ENCODE measurements around the gene SRSF12.
A peak's percentile ranks its signal among the peaks of the same experiment; 100 is the strongest.

The SRSF12 gene

GRCh38 chr6:89073840-89074239 is 44.0 kb downstream of the SRSF12 start:
- no peak for DNase-seq (ENCODE audit: low read depth in 2 of 2)
- H3K4me3 ChIP-seq (replicated peaks in 1 of 2; ENCODE audit: low read depth in 2 of 2, low read length in 2 of 2): no peak overlapping the region
- TF ChIP-seq CTCF (IDR thresholded peaks at IDR 0.05; ENCODE audit: low read depth, low read length): no peak

- TF ChIP-seq CTCF (IDR thresholded peaks at IDR 0.05; ENCODE audit: low read depth, low read length): no peak
- DNase-seq (ENCODE audit: low read depth in 2 of 2): peak; percentile 58 to 89
- H3K4me3 ChIP-seq (replicated peaks in 1 of 2; ENCODE audit: low read depth in 2 of 2, low read length in 2 of 2): no peak overlapping the region
Measured at GRCh38 chr6:89073014-89073620, 44.8 kb downstream of the SRSF12 start.

- DNase-seq (ENCODE audit: low read depth in 2 of 2): no peak
- H3K4me3 ChIP-seq (replicated peaks in 1 of 2; ENCODE audit: low read depth in 2 of 2, low read length in 2 of 2): no peak overlapping the region
- TF ChIP-seq CTCF (IDR thresholded peaks at IDR 0.05; ENCODE audit: low read depth, low read length): no peak
Measured at GRCh38 chr6:89071036-89071435, 46.8 kb downstream of the SRSF12 start.

GRCh38 chr6:89069536-89070163 is 48.2 kb downstream of the SRSF12 start:
- no peak for DNase-seq (ENCODE audit: low read depth in 2 of 2)
- TF ChIP-seq CTCF (IDR thresholded peaks at IDR 0.05; ENCODE audit: low read depth, low read length): no peak
- H3K4me3 ChIP-seq (replicated peaks in 1 of 2; ENCODE audit: low read depth in 2 of 2, low read length in 2 of 2): no peak overlapping the region

GRCh38 chr6:89068695-89069094 is 49.2 kb downstream of the SRSF12 start:
- DNase-seq (ENCODE audit: low read depth in 2 of 2): no peak
- no peak for TF ChIP-seq CTCF (IDR thresholded peaks at IDR 0.05; ENCODE audit: low read depth, low read length)
- no peak overlapping the region for H3K4me3 ChIP-seq (replicated peaks in 1 of 2; ENCODE audit: low read depth in 2 of 2, low read length in 2 of 2)

- DNase-seq (ENCODE audit: low read depth in 2 of 2): no peak
- no peak overlapping the region for H3K4me3 ChIP-seq (replicated peaks in 1 of 2; ENCODE audit: low read depth in 2 of 2, low read length in 2 of 2)
- no peak for TF ChIP-seq CTCF (IDR thresholded peaks at IDR 0.05; ENCODE audit: low read depth, low read length)
Measured at GRCh38 chr6:89067796-89068195, 50.1 kb downstream of the SRSF12 start.
